Stomach (tissue), 9 donors: Measurements from ENCODE around the gene MLXIP. TPM values are rescaled to one million over a fixed set of nuclear protein-coding genes. Genes with fewer than 3 reads are reported as not detected.

Experiments
- DNase-seq, 2 donors: peaks; one replicate each; pipeline versions ENCODE4 v3.0.0 to v3.0.0-alpha.2; 2013 to 2019
- H3K27ac ChIP-seq, 5 donors: fragments of 200-600 bp in 4 of 5; sonication (generic) in 4 of 5; one replicate each; pipeline ENCODE4 v1.5.1; 2013 to 2019; ENCODE audit warnings: mild to moderate bottlenecking in 1 of 5, moderate library complexity in 1 of 5
- H3K27me3 ChIP-seq, 3 donors: fragments of 200-600 bp; sonication (generic); one replicate each; pipeline ENCODE4 v1.5.1; 2017 to 2019; ENCODE audit warnings: mixed run types in 1 of 3
- H3K36me3 ChIP-seq, 4 donors: fragments of 200-600 bp; sonication (generic); 1 replicate in 3 of 4; 2 replicates in 1 of 4; pipeline ENCODE4 v1.5.1; 2016 to 2019
- H3K4me1 ChIP-seq, 4 donors: fragments of 200-600 bp; sonication (generic); one replicate each; pipeline ENCODE4 v1.5.1; 2016 to 2019
- H3K4me3 ChIP-seq, 4 donors: fragments of 200-600 bp; sonication (generic) in 3 of 4; one replicate each; pipeline ENCODE4 v1.5.1; 2016 to 2019; ENCODE audit warnings: mild to moderate bottlenecking in 1 of 4
- H3K9me3 ChIP-seq, 4 donors: fragments of 200-600 bp; sonication (generic); one replicate each; pipeline ENCODE4 v1.5.1; 2016 to 2019
- CTCF ChIP-seq, 7 experiments: fragments of 450-650 bp in 4 of 7; fragments of 200-600 bp in 3 of 7; sonication (generic) in 3 of 7; IDR thresholded peaks; one replicate each; pipeline ENCODE4 v1.5.1; 2016 to 2019; ENCODE audit warnings: antibody characterized with exemption in 7 of 7, control low read depth in 2 of 7, mild to moderate bottlenecking in 1 of 7
- EP300 ChIP-seq: sonication (generic); formaldehyde crosslinking; IDR thresholded peaks from one replicate; pipeline ENCODE4 v1.6.1; 2017; ENCODE audit warnings: antibody characterized with exemption
- POLR2A ChIP-seq, 4 donors: fragments of 450-650 bp; IDR thresholded peaks; one replicate each; pipeline ENCODE4 v1.6.1; 2016; ENCODE audit warnings: antibody characterized with exemption in 4 of 4, control low read depth in 2 of 4, mild to moderate bottlenecking in 1 of 4, moderate library complexity in 1 of 4
- POLR2AphosphoS5 ChIP-seq, 3 donors: sonication (generic); formaldehyde crosslinking; IDR thresholded peaks; one replicate each; pipeline ENCODE4 v1.6.1; 2016; ENCODE audit warnings: antibody characterized with exemption in 3 of 3
- WGBS, 5 donors: extraction: QIAGEN DNeasy Blood & Tissue Kit in 3 of 5; methylation state at CpG; one replicate each; pipeline versions ENCODE4 v1.1.5 to v1.1.7; 2013 to 2018; 5-methylcytosine and 5-hydroxymethylcytosine counted together
- intact Hi-C: fragments of 100-400 bp; cut with DNase I; formaldehyde crosslinking; loops from one replicate; pipeline ENCODE4 v1.15.1; 2023; ENCODE audit warnings: low total_unique reads
- polyA plus RNA-seq, 3 donors: library from polyadenylated mRNA; stranded (reverse); fragments of 200-250 nt; gene quantifications; one replicate each; pipeline ENCODE4 v1.2.3, GENCODE V29; 2013
- total RNA-seq, 5 donors: library from RNA; depleted of rRNA; stranded (reverse); fragments of >200 nt; gene quantifications; one replicate each; pipeline versions ENCODE4 v1.1.0 to v1.2.3, GENCODE V29; 2014 to 2016
- donor health status: healthy with polysubstance abuse.
- donor health status: Bipolar disorder and iron deficiency.
- donor health status: healthy.

Gene MLXIP
- total and polyA plus RNA-seq, 8 donors = 12.3 to 140 (median 34.8) TPM

- intact Hi-C loops = no loop called here
- Histone ChIP-seq H3K4me1 (peaks cover 0 to 4% (median 0%) of the 10 kb centered on the region in 4 donors), H3K27me3 (peaks cover 0 to 13% (median 0%) of the 10 kb centered on the region in 3 donors), H3K27ac (no peak overlapping the region), H3K36me3 (no peaks in the 10 kb centered on the region), H3K9me3 (peaks cover 0 to 6% (median 0%) of the 10 kb centered on the region in 4 donors), H3K4me3 (no peak overlapping the region)
- 83 to 91% (median 88%) methylated on average over 11 of the region's 11 CpGs for WGBS, 5 donors
- no peak for TF ChIP-seq POLR2AphosphoS5 (IDR thresholded peaks at IDR 0.05)
- no peak for TF ChIP-seq POLR2A (IDR thresholded peaks at IDR 0.05)
- TF ChIP-seq EP300 = no peak
- TF ChIP-seq CTCF (IDR thresholded peaks at IDR 0.05) = no peak
- DNase-seq = no peak
Observed at GRCh38 chr12:122192441-122192840, 113.9 kb downstream of the MLXIP start.

- no peak for DNase-seq
- Histone ChIP-seq H3K27ac (no peak overlapping the region), H3K27me3 (peaks cover 0 to 32% (median 6%) of the 10 kb centered on the region in 3 donors), H3K36me3 (no peaks in the 10 kb centered on the region), H3K4me1 (peaks cover 0 to 4% (median 0%) of the 10 kb centered on the region in 4 donors), H3K9me3 (peaks cover 0 to 6% (median 0%) of the 10 kb centered on the region in 4 donors), H3K4me3 (no peak overlapping the region)
- TF ChIP-seq CTCF (IDR thresholded peaks at IDR 0.05) (no peak), POLR2A (IDR thresholded peaks at IDR 0.05) (no peak), POLR2AphosphoS5 (IDR thresholded peaks at IDR 0.05) (no peak), EP300 (no peak)
- intact Hi-C loops = no loop called here
- whole genome bisulfite sequencing, 5 donors = 80 to 90% (median 82%) methylated on average over 1 of the region's 1 CpG
Observed at GRCh38 chr12:122194804-122195203, 116.2 kb downstream of the MLXIP start.

GRCh38 chr12:122195405-122195804, 116.8 kb downstream of the MLXIP start:
- H3K9me3 ChIP-seq = peaks cover 0 to 6% (median 0%) of the 10 kb centered on the region in 4 donors
- WGBS, 5 donors = 89 to 93% (median 90%) methylated on average over 4 of the region's 4 CpGs
- H3K36me3 ChIP-seq = no peaks in the 10 kb centered on the region
- no peak for DNase-seq
- peaks cover 0 to 38% (median 12%) of the 10 kb centered on the region in 3 donors for H3K27me3 ChIP-seq
- H3K4me3 ChIP-seq = no peak overlapping the region
- H3K4me1 ChIP-seq = peaks cover 0 to 4% (median 0%) of the 10 kb centered on the region in 4 donors
- TF ChIP-seq EP300 (no peak), POLR2A (IDR thresholded peaks at IDR 0.05) (no peak), POLR2AphosphoS5 (IDR thresholded peaks at IDR 0.05) (no peak), CTCF (IDR thresholded peaks at IDR 0.05) (no peak)
- intact Hi-C loops = no loop called here
- H3K27ac ChIP-seq = no peak overlapping the region

Other genes starting within 250 kb of the MLXIP start
- under 1 TPM in 1 of 5 donors, not detected in 4; 0.73 TPM for gene HPD, start 219.9 kb upstream of the MLXIP start, total RNA-seq
- gene HPD, start 219.9 kb upstream of the MLXIP start, polyA plus RNA-seq = 1 to 10 TPM in 1 of 3 donors, under 1 TPM in 1, not detected in 1; 0.40 to 3.1 TPM
- 10 to 100 TPM in 3 of 5 donors, 1 to 10 TPM in 2; 2.9 to 38.8 (median 14.0) TPM for gene PSMD9, start 190.0 kb upstream of the MLXIP start, total RNA-seq
- 10 to 100 TPM; 44.1 to 97.3 (median 85.5) TPM for gene PSMD9, start 190.0 kb upstream of the MLXIP start, polyA plus RNA-seq
- 1 to 10 TPM in 3 of 5 donors, under 1 TPM in 1, not detected in 1; 0.29 to 2.8 (median 1.2) TPM for gene CFAP251, start 160.2 kb upstream of the MLXIP start, total RNA-seq
- gene CFAP251, start 160.2 kb upstream of the MLXIP start, polyA plus RNA-seq = 1 to 10 TPM in 1 of 3 donors, under 1 TPM in 1, not detected in 1; 0.85 to 1.2 TPM
- gene BCL7A, start 56.9 kb upstream of the MLXIP start, total RNA-seq = 10 to 100 TPM in 1 of 5 donors, 1 to 10 TPM in 4; 2.0 to 11.6 (median 2.9) TPM
- 1 to 10 TPM; 1.5 to 3.4 (median 2.6) TPM for gene BCL7A, start 56.9 kb upstream of the MLXIP start, polyA plus RNA-seq
- gene IL31, start 95.5 kb downstream of the MLXIP start, total RNA-seq = not detected
- gene IL31, start 95.5 kb downstream of the MLXIP start, polyA plus RNA-seq = not detected
- 1 to 10 TPM in 2 of 5 donors, not detected in 3; 1.3 to 2.2 TPM for gene LRRC43, start 104.4 kb downstream of the MLXIP start, total RNA-seq
- gene LRRC43, start 104.4 kb downstream of the MLXIP start, polyA plus RNA-seq = not detected
- under 1 TPM in 1 of 5 donors, not detected in 4; 0.58 TPM for gene B3GNT4, start 125.0 kb downstream of the MLXIP start, total RNA-seq
- gene B3GNT4, start 125.0 kb downstream of the MLXIP start, polyA plus RNA-seq = under 1 TPM; 0.61 to 0.81 (median 0.63) TPM
- 10 to 100 TPM; 11.9 to 62.2 (median 50.7) TPM for gene DIABLO, start 147.3 kb downstream of the MLXIP start, total RNA-seq
- 10 to 100 TPM; 36.1 to 41.8 (median 41.4) TPM for gene DIABLO, start 147.3 kb downstream of the MLXIP start, polyA plus RNA-seq
- gene VPS33A, start 187.7 kb downstream of the MLXIP start, total RNA-seq = 10 to 100 TPM; 10.3 to 45.8 (median 16.9) TPM
- gene VPS33A, start 187.7 kb downstream of the MLXIP start, polyA plus RNA-seq = 10 to 100 TPM in 1 of 3 donors, 1 to 10 TPM in 2; 6.1 to 12.1 (median 7.4) TPM